HG02798 (cell line): ENCODE data around the gene PPP2R1B.

ENCODE experiments used
- ATAC-seq: cut with Tn5 transposase; IDR thresholded peaks from one replicate; pipeline ENCODE4 v1.9.1; 2021; ENCODE audit warnings: mild to moderate bottlenecking; ENCODE audit not compliant: unreplicated experiment, poor library complexity

Gene PPP2R1B

GRCh38 chr11:111756097-111756496 is 10.1 kb downstream of the PPP2R1B start:
- ATAC-seq: no peak

DNA sequence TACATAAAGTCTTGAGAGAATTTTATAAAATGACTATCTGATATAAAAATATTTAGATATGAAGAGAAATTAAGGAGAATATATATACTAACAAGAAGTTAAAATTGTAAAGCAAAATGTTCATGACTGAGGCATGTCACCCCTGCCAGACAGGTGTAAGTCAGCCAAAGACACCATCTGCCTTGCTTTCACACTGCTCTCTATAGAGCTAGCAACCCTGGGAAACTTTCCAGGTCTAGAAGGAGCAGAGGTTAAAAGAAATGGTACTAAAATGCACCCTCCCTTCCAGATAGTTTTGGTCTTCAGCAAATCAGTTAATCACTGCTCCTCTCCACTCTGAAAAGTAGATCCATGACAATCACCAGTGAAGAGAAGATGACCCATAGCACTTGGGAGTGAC is 16.5 kb downstream of the PPP2R1B start:
- no peak for ATAC-seq

DNA sequence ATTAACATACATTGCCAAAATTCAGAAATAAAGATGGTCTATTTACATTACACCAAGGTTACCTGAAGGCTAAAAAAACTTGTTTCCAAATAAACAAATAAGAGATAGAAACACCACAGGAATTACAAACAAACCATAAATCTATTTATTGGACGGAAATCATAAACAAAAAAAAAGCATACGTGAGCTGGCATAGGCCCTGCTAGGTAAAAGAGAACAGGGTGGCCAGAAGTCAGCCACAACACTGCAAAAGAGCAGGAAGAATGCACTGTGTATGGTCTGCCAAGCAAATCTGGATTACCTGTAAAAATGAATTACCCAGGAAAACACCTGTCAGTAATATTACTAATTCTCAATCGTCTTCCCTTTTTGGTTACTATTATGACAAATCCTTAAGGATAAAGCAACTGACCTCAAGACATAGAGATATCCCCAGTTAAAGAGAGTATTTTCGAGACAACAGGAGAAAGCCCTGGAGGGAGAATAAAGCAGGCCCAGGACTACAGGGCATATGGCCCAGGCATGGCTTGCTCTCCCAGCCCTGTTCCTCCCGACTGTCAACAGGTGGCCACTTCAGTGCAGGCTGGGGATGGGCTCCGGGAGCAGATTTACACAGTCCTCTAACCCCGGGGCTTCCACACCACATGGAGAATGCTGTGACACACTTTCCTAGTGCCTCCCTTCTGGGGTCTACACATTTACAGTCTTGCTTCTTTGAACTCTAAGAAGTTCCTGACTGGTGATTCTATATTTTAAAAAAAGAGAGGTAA is 18.0 kb downstream of the PPP2R1B start:
- no peak for ATAC-seq

- no peak for ATAC-seq
Measured at GRCh38 chr11:111745719-111746504, 20.3 kb downstream of the PPP2R1B start.

DNA sequence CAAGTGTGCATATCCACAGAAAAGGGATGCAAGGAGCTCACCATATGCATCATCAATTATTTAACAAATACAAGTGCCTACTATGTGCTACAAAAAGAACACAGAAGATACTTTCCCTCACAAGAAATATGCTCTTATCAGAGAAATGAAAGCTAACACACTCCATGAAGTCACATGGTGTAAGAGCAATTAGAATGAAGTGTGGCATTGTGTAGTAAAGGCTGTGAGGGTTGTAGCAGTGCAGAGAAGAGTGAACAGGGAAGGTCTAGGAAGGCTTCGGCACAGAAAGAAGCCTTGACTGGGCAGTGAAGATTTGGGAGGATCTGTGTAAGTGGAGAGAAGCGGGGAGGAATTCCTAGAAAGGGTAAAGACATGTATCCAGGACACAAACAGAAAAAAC is 22.5 kb downstream of the PPP2R1B start:
- ATAC-seq: no peak

DNA sequence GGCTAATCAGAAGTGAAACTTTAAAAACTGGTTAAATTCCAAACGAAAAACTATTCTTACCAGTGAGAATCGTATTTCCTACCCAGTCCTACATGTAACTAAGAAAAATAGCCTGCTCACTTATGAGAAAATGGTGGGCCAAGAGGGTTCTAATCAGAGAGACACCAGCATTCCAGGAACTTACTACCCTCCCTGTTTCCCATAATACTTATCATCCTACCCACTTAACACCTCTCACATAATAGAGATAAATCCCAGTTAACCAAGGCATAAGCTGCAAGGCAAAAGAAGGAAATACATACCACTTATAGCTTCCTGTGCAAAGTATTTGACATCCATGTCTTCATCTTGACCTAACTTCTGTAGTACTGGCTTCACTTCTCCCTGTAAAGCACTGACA is 24.4 kb downstream of the PPP2R1B start:
- no peak for ATAC-seq

GRCh38 chr11:111739299-111739698 is 26.9 kb downstream of the PPP2R1B start:
- ATAC-seq: no peak

GRCh38 chr11:111737444-111738210 is 28.6 kb downstream of the PPP2R1B start:
- no peak for ATAC-seq

GRCh38 chr11:111736621-111737443 is 29.4 kb downstream of the PPP2R1B start:
- no peak for ATAC-seq

DNA sequence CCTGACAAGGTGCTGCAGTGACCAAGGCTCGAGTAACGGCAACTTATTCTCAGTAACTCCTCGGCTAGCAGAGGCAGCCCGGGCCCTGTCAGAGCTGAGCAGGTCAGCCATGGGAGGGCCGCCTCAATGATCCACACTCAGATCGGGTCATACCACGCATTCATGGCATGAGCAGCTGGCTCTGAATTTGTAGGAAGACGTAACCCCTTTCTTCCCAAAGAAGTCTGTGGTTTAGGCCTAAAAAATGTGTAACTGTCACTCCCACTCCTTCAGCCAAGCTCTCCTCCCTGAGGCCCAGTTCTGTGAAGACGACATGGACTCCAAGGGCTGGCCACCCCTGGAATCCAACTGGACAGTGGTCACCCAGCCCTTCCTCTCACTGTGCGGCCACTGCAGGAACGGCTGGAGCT is 30.0 kb downstream of the PPP2R1B start:
- no peak for ATAC-seq

- ATAC-seq: no peak
Measured at GRCh38 chr11:111735262-111736116, 30.7 kb downstream of the PPP2R1B start.

DNA sequence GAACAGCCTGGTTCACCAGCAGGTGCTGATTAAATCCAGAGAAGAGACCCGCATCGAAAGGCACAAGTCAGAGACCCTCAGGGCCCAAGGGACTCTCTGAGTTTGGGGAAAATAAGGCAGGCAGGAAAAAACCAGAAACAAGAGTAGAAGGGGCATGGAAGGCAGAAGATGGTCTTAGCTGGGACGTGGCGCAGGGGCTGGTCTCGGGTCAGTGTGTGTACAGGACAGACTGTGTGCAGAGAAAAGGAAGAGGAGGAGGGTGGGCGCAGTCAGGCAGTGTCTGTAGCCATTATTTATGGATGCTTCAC is 31.3 kb downstream of the PPP2R1B start:
- ATAC-seq: no peak

- ATAC-seq: no peak
Measured at GRCh38 chr11:111734101-111734953, 31.9 kb downstream of the PPP2R1B start.

- ATAC-seq: no peak
Measured at GRCh38 chr11:111733611-111734088, 32.5 kb downstream of the PPP2R1B start.

DNA sequence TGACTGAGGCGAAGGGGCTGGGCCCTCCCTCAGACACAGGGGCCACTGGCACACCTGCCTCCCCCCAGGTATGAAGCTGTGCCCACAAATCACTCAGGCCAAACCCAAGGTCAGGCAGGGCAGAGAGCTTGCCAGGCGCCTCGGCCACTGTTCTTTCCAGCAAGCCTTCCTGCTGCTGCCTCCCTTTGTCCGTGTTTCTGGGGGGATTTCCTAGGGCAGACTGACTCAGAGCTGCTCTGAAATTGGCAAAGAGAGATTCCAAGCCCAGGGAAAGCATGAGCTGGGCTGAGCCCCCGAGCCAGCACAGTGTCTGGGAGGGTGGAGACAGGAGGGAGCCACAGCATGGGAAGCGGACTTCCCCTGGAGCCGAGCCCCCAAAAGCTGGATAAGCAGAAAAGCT is 33.2 kb downstream of the PPP2R1B start:
- no peak for ATAC-seq

- no peak for ATAC-seq
Measured at GRCh38 chr11:111731821-111732220, 34.4 kb downstream of the PPP2R1B start.

GRCh38 chr11:111730871-111731591 is 35.2 kb downstream of the PPP2R1B start:
- no peak for ATAC-seq

- ATAC-seq: no peak
Measured at GRCh38 chr11:111729831-111730311, 36.3 kb downstream of the PPP2R1B start.
